ENCODE data around the gene CEP85L. TPM values are rescaled to one million over a fixed set of nuclear protein-coding genes. Genes with fewer than 3 reads are reported as not detected.

CEP85L gene
- total and polyA plus RNA-seq, 4 donors = 7.4 to 37.3 (median 18.2) TPM

DNA sequence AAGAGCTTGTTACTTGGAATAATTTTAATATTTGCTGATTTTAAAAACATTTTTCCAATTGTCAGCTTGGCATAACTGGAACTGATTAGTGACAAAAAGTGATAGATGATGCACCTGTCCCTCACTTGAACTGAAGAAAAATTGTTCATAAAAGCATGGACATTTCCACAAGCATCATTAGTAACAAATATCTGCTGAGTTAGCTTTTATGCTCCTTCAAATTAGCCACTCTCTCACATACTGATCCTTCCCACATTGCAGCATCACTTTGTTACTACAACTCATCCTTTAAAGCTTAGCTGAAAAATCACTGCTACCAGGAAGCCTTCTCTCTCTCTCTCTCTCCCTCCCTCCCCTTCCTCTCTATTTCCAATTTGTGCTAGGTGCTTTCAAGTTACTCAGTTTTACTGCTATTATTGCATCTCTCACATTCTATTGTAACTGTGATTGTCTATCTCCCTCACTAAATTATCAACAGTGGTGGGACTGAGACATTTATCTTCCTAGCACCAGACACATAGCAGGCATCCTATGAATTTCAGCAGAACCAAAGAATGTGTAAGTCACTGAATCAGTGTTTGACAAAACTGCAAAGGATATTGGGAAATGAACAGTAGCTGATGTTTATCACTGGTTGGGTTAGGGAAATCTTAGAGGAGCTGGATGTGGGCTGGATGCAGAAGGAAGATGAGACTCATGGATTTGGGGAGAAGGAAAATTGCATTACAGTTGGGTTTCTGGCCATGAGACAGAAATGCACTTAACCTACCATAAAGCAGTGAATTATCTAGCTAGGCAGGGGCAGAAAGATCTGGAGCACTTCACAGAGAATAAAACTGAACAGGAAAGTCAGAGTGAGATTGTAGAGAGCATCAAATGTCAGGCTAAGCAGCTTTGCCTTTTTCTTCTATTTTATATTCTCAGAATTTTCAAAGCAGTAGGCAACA is 231.7 kb downstream of the CEP85L start:
- H3K27ac ChIP-seq (ENCODE audit: low read depth, low read length) = no peak overlapping the region
- no peaks in the 10 kb centered on the region for H3K36me3 ChIP-seq (ENCODE audit: control insufficient read depth, insufficient read depth, low read length)
- H3K9me3 ChIP-seq (ENCODE audit: control insufficient read depth, insufficient read depth, low read length) = no peaks in the 10 kb centered on the region
- H3K4me1 ChIP-seq (ENCODE audit: control insufficient read depth, insufficient read depth, low read length) = no peaks in the 10 kb centered on the region
- no peak overlapping the region for H3K4me3 ChIP-seq (ENCODE audit: low read depth, low read length)
- peak in 1 of 6 donors; percentile 2 for DNase-seq (ENCODE audit: low read depth in 4 of 6, low spot score in 6 of 6)
- no peaks in the 10 kb centered on the region for H3K27me3 ChIP-seq (ENCODE audit: control insufficient read depth, insufficient read depth, low read length)

Other genes starting within 250 kb of the CEP85L start
- gene PLN, start 103.3 kb downstream of the CEP85L start, total RNA-seq = 1 to 10 TPM; 3.3 to 6.0 TPM
- gene PLN, start 103.3 kb downstream of the CEP85L start, polyA plus RNA-seq (ENCODE audit: insufficient read length in 2 of 2) = under 1 TPM; 0.36 to 0.43 TPM
- gene ASF1A, start 242.6 kb upstream of the CEP85L start, total RNA-seq = 10 to 100 TPM; 30.4 to 40.4 TPM
- 10 to 100 TPM; 25.9 to 34.4 TPM for gene ASF1A, start 242.6 kb upstream of the CEP85L start, polyA plus RNA-seq (ENCODE audit: insufficient read length in 2 of 2)

Measured in spinal cord (tissue), 9 donors.